Measurements from ENCODE around the gene AGO4.

Gene AGO4

GRCh38 chr1:35847935-35848565, 40.2 kb downstream of the AGO4 start:
- DNase-seq (ENCODE audit: low read depth, low spot score): no peak
- Histone ChIP-seq H3K27ac (ENCODE audit: low read length) (no peak overlapping the region), H3K4me1 (ENCODE audit: control insufficient read depth, insufficient read depth, low read length) (no peaks in the 10 kb centered on the region; the same call in 1 of the 2 replicates), H3K9me3 (ENCODE audit: control insufficient read depth, insufficient read depth, low read length) (no peaks in the 10 kb centered on the region), H3K36me3 (ENCODE audit: control insufficient read depth, insufficient read depth, low read length) (no peaks in the 10 kb centered on the region), H3K4me3 (ENCODE audit: low read length) (no peak overlapping the region), H3K27me3 (ENCODE audit: control insufficient read depth, insufficient read depth, low read length) (no peaks in the 10 kb centered on the region)
- WGBS (ENCODE audit: insufficient coverage, insufficient read length): no CpG with 5 or more reads among the region's 1 CpG

DNA sequence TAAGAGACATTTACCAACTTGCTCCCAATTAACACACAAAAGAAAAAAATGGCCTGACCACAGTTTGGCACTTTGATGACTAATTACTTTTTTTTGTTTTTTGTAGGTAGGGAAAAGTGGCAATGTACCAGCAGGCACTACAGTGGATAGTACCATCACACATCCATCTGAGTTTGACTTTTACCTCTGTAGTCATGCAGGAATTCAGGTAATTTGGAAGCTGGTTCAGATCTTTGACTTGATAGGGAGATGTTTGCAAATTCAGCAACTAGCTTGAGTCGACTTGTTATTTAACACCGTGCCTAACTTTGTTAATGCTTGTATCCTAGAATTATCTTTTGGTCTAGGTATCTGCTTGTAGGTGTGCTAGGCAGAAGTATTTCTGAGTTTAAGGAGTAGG, 42.2 kb downstream of the AGO4 start:
- Histone ChIP-seq H3K27ac (ENCODE audit: low read length) (no peak overlapping the region), H3K9me3 (ENCODE audit: control insufficient read depth, insufficient read depth, low read length) (no peaks in the 10 kb centered on the region), H3K4me1 (ENCODE audit: control insufficient read depth, insufficient read depth, low read length) (no peaks in the 10 kb centered on the region; the same call in 1 of the 2 replicates), H3K27me3 (ENCODE audit: control insufficient read depth, insufficient read depth, low read length) (no peaks in the 10 kb centered on the region), H3K4me3 (ENCODE audit: low read length) (no peak overlapping the region), H3K36me3 (ENCODE audit: control insufficient read depth, insufficient read depth, low read length) (no peaks in the 10 kb centered on the region)
- no peak for DNase-seq (ENCODE audit: low read depth, low spot score)
- WGBS (ENCODE audit: insufficient coverage, insufficient read length): no CpG with 5 or more reads among the region's 2 CpGs

GRCh38 chr1:35850716-35851115, 42.9 kb downstream of the AGO4 start:
- Histone ChIP-seq H3K4me3 (ENCODE audit: low read length) (no peak overlapping the region), H3K4me1 (ENCODE audit: control insufficient read depth, insufficient read depth, low read length) (no peaks in the 10 kb centered on the region; the same call in 1 of the 2 replicates), H3K36me3 (ENCODE audit: control insufficient read depth, insufficient read depth, low read length) (no peaks in the 10 kb centered on the region), H3K9me3 (ENCODE audit: control insufficient read depth, insufficient read depth, low read length) (no peaks in the 10 kb centered on the region), H3K27me3 (ENCODE audit: control insufficient read depth, insufficient read depth, low read length) (no peaks in the 10 kb centered on the region), H3K27ac (ENCODE audit: low read length) (no peak overlapping the region)
- DNase-seq (ENCODE audit: low read depth, low spot score): no peak
- no CpG with 5 or more reads among the region's 5 CpGs for WGBS (ENCODE audit: insufficient coverage, insufficient read length)

DNA sequence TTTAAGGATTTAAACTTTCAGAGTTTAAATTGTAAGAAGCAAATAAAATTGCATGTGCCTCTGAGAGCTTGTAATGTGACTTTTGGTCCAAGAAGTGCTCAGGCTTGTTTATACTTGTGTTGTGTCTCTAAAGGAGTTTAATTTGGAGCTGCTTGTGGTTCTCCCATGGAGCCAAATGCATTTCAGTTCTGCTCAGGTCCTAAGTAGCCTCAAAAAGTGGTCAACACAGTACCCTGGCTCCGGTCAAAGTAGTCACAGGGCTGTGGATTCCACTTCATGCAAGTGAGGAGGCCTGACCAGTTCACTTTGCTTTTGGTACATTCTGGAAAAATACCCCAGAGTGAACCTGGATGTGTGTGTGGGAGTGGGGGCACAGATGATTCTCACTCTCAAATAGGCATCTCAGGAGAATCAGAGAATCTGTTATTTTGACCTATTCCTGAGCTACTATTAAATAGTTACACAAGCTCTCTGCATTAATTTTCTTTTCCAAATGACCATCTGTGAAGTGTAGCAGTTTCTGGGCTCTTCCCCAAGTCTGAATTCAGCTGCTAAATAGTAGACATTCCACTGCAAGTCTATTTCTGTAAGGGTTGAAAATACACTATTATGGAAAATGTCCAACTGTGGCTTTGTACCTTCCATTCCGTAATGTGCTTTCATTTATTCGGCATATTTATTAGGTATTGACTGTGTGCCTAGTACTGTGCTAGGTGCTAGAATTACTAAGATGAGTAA, 43.5 kb downstream of the AGO4 start:
- H3K4me3 ChIP-seq (ENCODE audit: low read length): no peak overlapping the region
- no peaks in the 10 kb centered on the region for H3K27me3 ChIP-seq (ENCODE audit: control insufficient read depth, insufficient read depth, low read length)
- no peaks in the 10 kb centered on the region for H3K9me3 ChIP-seq (ENCODE audit: control insufficient read depth, insufficient read depth, low read length)
- no peaks in the 10 kb centered on the region; the same call in 1 of the 2 replicates for H3K4me1 ChIP-seq (ENCODE audit: control insufficient read depth, insufficient read depth, low read length)
- no peak overlapping the region for H3K27ac ChIP-seq (ENCODE audit: low read length)
- DNase-seq (ENCODE audit: low read depth, low spot score): no peak
- no CpG with 5 or more reads among the region's 3 CpGs for WGBS (ENCODE audit: insufficient coverage, insufficient read length)
- H3K36me3 ChIP-seq (ENCODE audit: control insufficient read depth, insufficient read depth, low read length): no peaks in the 10 kb centered on the region

- no peaks in the 10 kb centered on the region for H3K27me3 ChIP-seq (ENCODE audit: control insufficient read depth, insufficient read depth, low read length)
- no CpG with 5 or more reads among the region's 2 CpGs for whole genome bisulfite sequencing (ENCODE audit: insufficient coverage, insufficient read length)
- H3K4me3 ChIP-seq (ENCODE audit: low read length): no peak overlapping the region
- H3K9me3 ChIP-seq (ENCODE audit: control insufficient read depth, insufficient read depth, low read length): no peaks in the 10 kb centered on the region
- H3K4me1 ChIP-seq (ENCODE audit: control insufficient read depth, insufficient read depth, low read length): no peaks in the 10 kb centered on the region; the same call in 1 of the 2 replicates
- H3K27ac ChIP-seq (ENCODE audit: low read length): no peak overlapping the region
- H3K36me3 ChIP-seq (ENCODE audit: control insufficient read depth, insufficient read depth, low read length): no peaks in the 10 kb centered on the region
- DNase-seq (ENCODE audit: low read depth, low spot score): no peak
These were observed 44.4 kb downstream of the AGO4 start for GRCh38 chr1:35852241-35852640.

DNA sequence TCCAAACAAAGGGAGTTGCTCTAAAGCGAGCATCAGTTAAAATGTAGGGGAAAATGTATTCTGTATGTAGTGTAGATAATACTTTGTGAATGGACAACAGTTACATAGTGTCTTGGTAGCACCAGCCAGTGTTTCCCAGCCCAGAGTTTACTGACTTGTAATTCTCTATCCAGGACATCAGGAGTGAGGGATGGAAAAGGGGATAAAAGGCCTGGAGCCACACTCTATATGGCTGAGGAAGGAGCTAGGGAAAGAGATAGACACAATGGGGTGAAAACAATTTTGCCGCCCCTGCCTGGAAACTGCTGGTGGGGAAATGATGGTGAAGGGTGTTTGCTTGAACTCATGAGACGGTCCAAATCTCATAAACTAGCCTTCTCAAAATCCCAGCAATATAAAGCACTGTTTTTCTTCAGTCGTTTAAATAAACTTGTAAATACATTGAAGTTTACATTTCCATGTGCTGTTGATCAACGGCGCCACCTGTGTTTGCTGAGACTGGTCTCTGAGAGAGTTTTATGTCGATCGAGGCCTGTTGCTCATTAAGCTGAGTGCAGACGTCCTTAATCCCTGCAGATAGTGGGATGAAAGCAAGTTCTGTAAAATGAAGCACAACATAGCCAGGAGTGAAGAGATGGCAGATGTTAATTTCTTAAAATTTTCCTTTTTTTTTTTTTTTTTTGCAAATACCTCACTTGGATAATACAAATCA, 47.3 kb downstream of the AGO4 start:
- WGBS (ENCODE audit: insufficient coverage, insufficient read length): no CpG with 5 or more reads among the region's 9 CpGs
- no peaks in the 10 kb centered on the region for H3K36me3 ChIP-seq (ENCODE audit: control insufficient read depth, insufficient read depth, low read length)
- H3K9me3 ChIP-seq (ENCODE audit: control insufficient read depth, insufficient read depth, low read length): no peaks in the 10 kb centered on the region
- H3K27ac ChIP-seq (ENCODE audit: low read length): no peak overlapping the region
- H3K4me3 ChIP-seq (ENCODE audit: low read length): no peak overlapping the region
- H3K27me3 ChIP-seq (ENCODE audit: control insufficient read depth, insufficient read depth, low read length): no peaks in the 10 kb centered on the region
- no peak for DNase-seq (ENCODE audit: low read depth, low spot score)
- no peaks in the 10 kb centered on the region; the same call in 1 of the 2 replicates for H3K4me1 ChIP-seq (ENCODE audit: control insufficient read depth, insufficient read depth, low read length)

- Histone ChIP-seq H3K36me3 (ENCODE audit: control insufficient read depth, insufficient read depth, low read length) (no peaks in the 10 kb centered on the region), H3K27me3 (ENCODE audit: control insufficient read depth, insufficient read depth, low read length) (no peaks in the 10 kb centered on the region), H3K9me3 (ENCODE audit: control insufficient read depth, insufficient read depth, low read length) (no peaks in the 10 kb centered on the region), H3K4me1 (ENCODE audit: control insufficient read depth, insufficient read depth, low read length) (no peaks in the 10 kb centered on the region), H3K27ac (ENCODE audit: low read length) (no peak overlapping the region), H3K4me3 (ENCODE audit: low read length) (no peak overlapping the region)
- no CpG with 5 or more reads among the region's 1 CpG for WGBS (ENCODE audit: insufficient coverage, insufficient read length)
- no peak for DNase-seq (ENCODE audit: low read depth, low spot score)
These were observed 49.1 kb downstream of the AGO4 start for GRCh38 chr1:35856964-35857363.

DNA sequence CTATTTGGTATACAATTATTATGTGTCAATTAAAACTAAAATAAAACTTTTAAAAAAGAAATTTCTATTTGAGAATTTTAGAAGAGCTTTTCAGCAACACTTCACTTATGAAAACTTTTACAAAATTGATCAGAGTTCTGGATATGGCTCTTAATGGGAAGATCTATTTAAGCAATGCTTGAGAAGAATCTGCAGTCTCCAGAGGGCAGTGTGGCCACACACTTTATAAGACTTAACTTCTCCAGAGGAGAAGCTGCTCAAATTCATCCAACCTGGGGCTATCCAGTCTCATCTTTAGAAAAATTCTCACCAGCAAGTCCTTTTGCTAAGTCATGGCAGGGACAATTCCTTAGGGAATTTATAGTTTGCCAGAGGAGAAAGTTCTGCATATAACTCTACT, 50.0 kb downstream of the AGO4 start:
- no peak for DNase-seq (ENCODE audit: low read depth, low spot score)
- no peak overlapping the region for H3K4me3 ChIP-seq (ENCODE audit: low read length)

DNA sequence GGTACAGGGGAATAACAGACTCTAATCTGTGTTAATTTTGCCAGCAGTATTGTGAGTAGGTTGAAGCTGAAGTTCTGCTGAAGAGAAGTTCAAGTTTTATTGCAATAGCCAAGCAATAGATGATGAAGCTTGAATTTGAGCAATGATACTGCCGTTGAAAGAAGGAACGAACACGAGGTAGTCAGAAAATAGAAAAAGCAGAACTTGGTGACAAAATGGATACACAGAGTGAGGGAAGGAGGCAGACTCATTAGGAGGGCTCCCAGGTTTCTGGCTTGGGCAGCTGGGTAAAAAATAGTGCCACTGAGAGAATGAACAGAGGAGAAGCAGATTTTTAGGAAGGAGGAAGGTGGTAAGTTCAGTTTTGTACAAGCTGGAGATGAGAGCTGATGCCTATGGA, 52.9 kb downstream of the AGO4 start:
- Histone ChIP-seq H3K9me3 (ENCODE audit: control insufficient read depth, insufficient read depth, low read length) (no peaks in the 10 kb centered on the region), H3K4me1 (ENCODE audit: control insufficient read depth, insufficient read depth, low read length) (no peaks in the 10 kb centered on the region), H3K4me3 (ENCODE audit: low read length) (no peak overlapping the region), H3K36me3 (ENCODE audit: control insufficient read depth, insufficient read depth, low read length) (no peaks in the 10 kb centered on the region), H3K27me3 (ENCODE audit: control insufficient read depth, insufficient read depth, low read length) (no peaks in the 10 kb centered on the region), H3K27ac (ENCODE audit: low read length) (no peak overlapping the region)
- no peak for DNase-seq (ENCODE audit: low read depth, low spot score)
- no CpG with 5 or more reads among the region's 3 CpGs for WGBS (ENCODE audit: insufficient coverage, insufficient read length)

More for the DNA sequence above, 50.0 kb downstream of the AGO4 start:
- Histone ChIP-seq H3K27me3 (ENCODE audit: control insufficient read depth, insufficient read depth, low read length) (no peaks in the 10 kb centered on the region), H3K9me3 (ENCODE audit: control insufficient read depth, insufficient read depth, low read length) (no peaks in the 10 kb centered on the region), H3K36me3 (ENCODE audit: control insufficient read depth, insufficient read depth, low read length) (no peaks in the 10 kb centered on the region), H3K27ac (ENCODE audit: low read length) (no peak overlapping the region), H3K4me1 (ENCODE audit: control insufficient read depth, insufficient read depth, low read length) (no peaks in the 10 kb centered on the region)

GRCh38 chr1:35863136-35863535, 55.3 kb downstream of the AGO4 start:
- no peak overlapping the region for H3K27ac ChIP-seq (ENCODE audit: low read length)
- H3K4me1 ChIP-seq (ENCODE audit: control insufficient read depth, insufficient read depth, low read length): no peaks in the 10 kb centered on the region
- H3K27me3 ChIP-seq (ENCODE audit: control insufficient read depth, insufficient read depth, low read length): no peaks in the 10 kb centered on the region
- no peak for DNase-seq (ENCODE audit: low read depth, low spot score)
- no CpG with 5 or more reads among the region's 1 CpG for WGBS (ENCODE audit: insufficient coverage, insufficient read length)
- H3K4me3 ChIP-seq (ENCODE audit: low read length): no peak overlapping the region
- no peaks in the 10 kb centered on the region for H3K9me3 ChIP-seq (ENCODE audit: control insufficient read depth, insufficient read depth, low read length)
- no peaks in the 10 kb centered on the region for H3K36me3 ChIP-seq (ENCODE audit: control insufficient read depth, insufficient read depth, low read length)
